Esophagus muscularis mucosa (tissue), 4 donors: ENCODE data around the gene SLC1A1. TPM values are rescaled to one million over a fixed set of nuclear protein-coding genes. Genes with fewer than 3 reads are reported as not detected.

Source experiments
- DNase-seq: peaks from one replicate; pipeline ENCODE4 v3.0.0-alpha.2; 2017; ENCODE audit errors: extremely low spot score
- H3K27ac ChIP-seq, 4 donors: fragments of 200-600 bp; sonication (generic); replicated peaks in 1 of 4; 1 replicate in 3 of 4; 2 replicates in 1 of 4; pipeline ENCODE4 v1.5.1; 2016 to 2019; ENCODE audit warnings: mild to moderate bottlenecking in 1 of 4
- H3K27me3 ChIP-seq, 4 donors: fragments of 200-600 bp; sonication (generic); one replicate each; pipeline versions ENCODE4 v1.5.1 to v1.6.0; 2016 to 2019
- H3K36me3 ChIP-seq, 4 donors: fragments of 200-600 bp; sonication (generic); one replicate each; pipeline ENCODE4 v1.5.1; 2016 to 2019
- H3K4me1 ChIP-seq, 4 donors: fragments of 200-600 bp; sonication (generic); one replicate each; pipeline ENCODE4 v1.5.1; 2016 to 2019
- H3K4me3 ChIP-seq, 4 donors: fragments of 200-600 bp; sonication (generic); 1 replicate in 2 of 4; 2 replicates in 2 of 4; pipeline ENCODE4 v1.5.1; 2016 to 2019; ENCODE audit warnings: mild to moderate bottlenecking in 4 of 4, moderate library complexity in 1 of 4
- H3K9me3 ChIP-seq, 4 donors: fragments of 200-600 bp; sonication (generic); 1 replicate in 3 of 4; 2 replicates in 1 of 4; pipeline ENCODE4 v1.5.1; 2016 to 2019
- EP300 ChIP-seq: sonication (generic); formaldehyde crosslinking; IDR thresholded peaks from one replicate; pipeline ENCODE4 v1.6.1; 2017; ENCODE audit warnings: antibody characterized with exemption
- POLR2A ChIP-seq: fragments of 450-650 bp; IDR thresholded peaks from one replicate; pipeline ENCODE4 v1.6.1; 2017; ENCODE audit warnings: antibody characterized with exemption, moderate library complexity, mild to moderate bottlenecking, low read depth
- POLR2AphosphoS5 ChIP-seq, 2 donors: sonication (generic); formaldehyde crosslinking; IDR thresholded peaks; one replicate each; pipeline ENCODE4 v1.6.1; 2017; ENCODE audit warnings: antibody characterized with exemption in 2 of 2
- WGBS: methylation state at CpG from one replicate; pipeline ENCODE4 v1.1.5; 2018; 5-methylcytosine and 5-hydroxymethylcytosine counted together
- intact Hi-C: fragments of 100-400 bp; cut with DNase I; formaldehyde crosslinking; loops from one replicate; pipeline ENCODE4 v1.15.1; 2023
- total RNA-seq, 4 donors: library from RNA; depleted of rRNA; stranded (reverse); fragments of >200 nt; gene quantifications; one replicate each; pipeline versions ENCODE4 v1.1.0 to v1.2.1, GENCODE V29; 2016
- TF ChIP-seq, protein P1 (sequence below), 3 experiments: fragments of 200-600 bp in 2 of 3; fragments of 450-650 bp in 1 of 3; sonication (generic) in 2 of 3; IDR thresholded peaks; one replicate each; pipeline ENCODE4 v1.5.1; 2017 to 2019; ENCODE audit warnings: antibody characterized with exemption in 3 of 3, mild to moderate bottlenecking in 2 of 3, moderate library complexity in 1 of 3

Gene SLC1A1
- total RNA-seq, 4 donors from 2014 or later: 2.0 to 3.5 (median 2.1) TPM

- H3K9me3 ChIP-seq: no peaks in the 10 kb centered on the region
- intact Hi-C loops: no loop called here
- no peak overlapping the region for H3K27ac ChIP-seq
- H3K4me1 ChIP-seq: peaks cover 0 to 29% (median 23%) of the 10 kb centered on the region in 4 donors
- no peak overlapping the region for H3K4me3 ChIP-seq
- no peaks in the 10 kb centered on the region for H3K27me3 ChIP-seq
- 78% methylated on average over 2 of the region's 2 CpGs for WGBS
- no peak for TF ChIP-seq EP300
- TF ChIP-seq POLR2AphosphoS5 (IDR thresholded peaks at IDR 0.05): no peak
- TF ChIP-seq, protein P1, sequence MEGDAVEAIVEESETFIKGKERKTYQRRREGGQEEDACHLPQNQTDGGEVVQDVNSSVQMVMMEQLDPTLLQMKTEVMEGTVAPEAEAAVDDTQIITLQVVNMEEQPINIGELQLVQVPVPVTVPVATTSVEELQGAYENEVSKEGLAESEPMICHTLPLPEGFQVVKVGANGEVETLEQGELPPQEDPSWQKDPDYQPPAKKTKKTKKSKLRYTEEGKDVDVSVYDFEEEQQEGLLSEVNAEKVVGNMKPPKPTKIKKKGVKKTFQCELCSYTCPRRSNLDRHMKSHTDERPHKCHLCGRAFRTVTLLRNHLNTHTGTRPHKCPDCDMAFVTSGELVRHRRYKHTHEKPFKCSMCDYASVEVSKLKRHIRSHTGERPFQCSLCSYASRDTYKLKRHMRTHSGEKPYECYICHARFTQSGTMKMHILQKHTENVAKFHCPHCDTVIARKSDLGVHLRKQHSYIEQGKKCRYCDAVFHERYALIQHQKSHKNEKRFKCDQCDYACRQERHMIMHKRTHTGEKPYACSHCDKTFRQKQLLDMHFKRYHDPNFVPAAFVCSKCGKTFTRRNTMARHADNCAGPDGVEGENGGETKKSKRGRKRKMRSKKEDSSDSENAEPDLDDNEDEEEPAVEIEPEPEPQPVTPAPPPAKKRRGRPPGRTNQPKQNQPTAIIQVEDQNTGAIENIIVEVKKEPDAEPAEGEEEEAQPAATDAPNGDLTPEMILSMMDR (IDR thresholded peaks at IDR 0.05): no peak
- no peak for TF ChIP-seq POLR2A
- peaks cover 0 to 25% (median 7%) of the 10 kb centered on the region in 4 donors for H3K36me3 ChIP-seq
- no peak for DNase-seq
Measured at GRCh38 chr9:4579001-4579400, 88.7 kb downstream of the SLC1A1 start.

DNA sequence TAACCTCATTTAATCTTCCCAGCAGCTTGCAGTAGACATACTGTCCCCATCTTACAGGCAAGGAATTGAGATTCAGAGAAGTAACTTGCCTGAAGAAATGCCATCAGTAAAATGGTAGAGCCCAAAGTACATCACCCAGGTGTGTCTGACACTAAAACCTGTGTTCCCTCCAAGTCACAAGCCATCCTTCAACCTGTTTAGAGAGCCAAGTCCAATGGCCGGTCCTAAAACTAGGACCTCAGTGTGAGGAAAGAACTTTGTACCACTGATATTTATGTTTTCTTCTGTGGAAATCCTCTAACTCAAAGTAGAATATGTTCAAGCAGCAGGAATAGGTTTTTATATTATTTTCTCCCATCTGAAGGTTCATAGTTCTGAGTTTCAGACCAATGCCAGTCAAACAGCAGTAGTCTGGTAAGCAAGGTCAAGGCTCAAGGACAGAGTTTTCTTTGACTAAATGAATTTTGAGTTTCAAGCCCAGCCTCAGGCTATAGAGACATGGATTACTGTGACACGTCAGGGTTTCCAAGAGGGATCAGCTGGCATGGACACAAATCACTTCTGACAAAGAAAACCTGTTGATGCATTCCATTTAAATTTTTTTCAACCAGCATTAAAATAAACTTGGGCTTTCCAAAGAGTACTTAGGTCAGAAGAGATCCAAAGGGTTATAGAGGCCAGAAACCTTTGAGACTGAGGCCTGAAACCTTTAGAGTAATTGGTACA, 90.9 kb downstream of the SLC1A1 start:
- Histone ChIP-seq H3K4me1 (peaks cover 0 to 19% (median 16%) of the 10 kb centered on the region in 4 donors), H3K27ac (peak overlapping the region in 1 of 4 donors; percentile 25), H3K36me3 (peaks cover 0 to 33% (median 11%) of the 10 kb centered on the region in 4 donors), H3K4me3 (no peak overlapping the region), H3K27me3 (no peaks in the 10 kb centered on the region), H3K9me3 (no peaks in the 10 kb centered on the region)
- TF ChIP-seq, protein P1 (IDR thresholded peaks at IDR 0.05): no peak
- TF ChIP-seq POLR2AphosphoS5 (IDR thresholded peaks at IDR 0.05) (no peak), EP300 (no peak), POLR2A (no peak)
- intact Hi-C loops: no loop called here
- no peak for DNase-seq
- WGBS: 53% methylated on average over 2 of the region's 2 CpGs

- whole genome bisulfite sequencing: 50% methylated on average over 1 of the region's 1 CpG
Measured at GRCh38 chr9:4581861-4582565, 91.7 kb downstream of the SLC1A1 start.

GRCh38 chr9:4583001-4583400, 92.7 kb downstream of the SLC1A1 start:
- Histone ChIP-seq H3K27me3 (no peaks in the 10 kb centered on the region), H3K36me3 (peaks cover 0 to 23% (median 5%) of the 10 kb centered on the region in 4 donors), H3K9me3 (no peaks in the 10 kb centered on the region), H3K4me3 (no peak overlapping the region), H3K4me1 (peaks cover 0 to 19% (median 16%) of the 10 kb centered on the region in 4 donors), H3K27ac (no peak overlapping the region)
- intact Hi-C loops: no loop called here
- TF ChIP-seq POLR2AphosphoS5 (IDR thresholded peaks at IDR 0.05) (no peak), POLR2A (no peak), EP300 (no peak)
- TF ChIP-seq, protein P1 (IDR thresholded peaks at IDR 0.05): no peak
- DNase-seq: no peak
- WGBS: 94% methylated on average over 9 of the region's 12 CpGs

More at GRCh38 chr9:4581861-4582565, 91.7 kb downstream of the SLC1A1 start:
- TF ChIP-seq POLR2AphosphoS5 (IDR thresholded peaks at IDR 0.05) (no peak), EP300 (no peak), POLR2A (no peak)
- TF ChIP-seq, protein P1 (IDR thresholded peaks at IDR 0.05): no peak
- peaks cover 0 to 25% (median 9%) of the 10 kb centered on the region in 4 donors for H3K36me3 ChIP-seq
- no peak for DNase-seq
- H3K27me3 ChIP-seq: no peaks in the 10 kb centered on the region
- intact Hi-C loops: no loop called here
- H3K27ac ChIP-seq: peak overlapping the region in 1 of 4 donors; percentile 25
- H3K4me1 ChIP-seq: peaks cover 0 to 19% (median 16%) of the 10 kb centered on the region in 4 donors
- no peak overlapping the region for H3K4me3 ChIP-seq
- H3K9me3 ChIP-seq: no peaks in the 10 kb centered on the region
